ENCODE data around the gene SPATA46.

DNA sequence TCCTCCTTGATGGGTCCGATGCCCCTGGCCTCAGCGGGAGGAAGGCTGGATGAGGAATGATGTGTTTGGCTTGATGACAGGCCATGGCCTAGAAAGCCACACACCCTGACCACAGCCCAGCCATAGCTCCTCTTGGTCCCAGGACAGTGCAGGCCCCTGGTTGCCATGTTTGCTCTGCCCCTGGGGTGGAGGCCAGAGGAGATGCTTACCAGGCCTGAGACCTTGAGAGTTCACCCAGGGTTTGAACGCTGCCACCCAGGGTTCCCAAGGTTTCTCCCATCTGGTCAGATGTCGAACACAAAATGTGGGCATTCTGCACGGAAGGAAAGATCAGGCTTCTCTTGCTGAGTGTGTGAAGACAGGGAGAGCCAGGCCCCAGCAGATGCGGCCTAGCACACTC is 7.5 kb upstream of the SPATA46 start:
- TF ChIP-seq, protein P1, sequence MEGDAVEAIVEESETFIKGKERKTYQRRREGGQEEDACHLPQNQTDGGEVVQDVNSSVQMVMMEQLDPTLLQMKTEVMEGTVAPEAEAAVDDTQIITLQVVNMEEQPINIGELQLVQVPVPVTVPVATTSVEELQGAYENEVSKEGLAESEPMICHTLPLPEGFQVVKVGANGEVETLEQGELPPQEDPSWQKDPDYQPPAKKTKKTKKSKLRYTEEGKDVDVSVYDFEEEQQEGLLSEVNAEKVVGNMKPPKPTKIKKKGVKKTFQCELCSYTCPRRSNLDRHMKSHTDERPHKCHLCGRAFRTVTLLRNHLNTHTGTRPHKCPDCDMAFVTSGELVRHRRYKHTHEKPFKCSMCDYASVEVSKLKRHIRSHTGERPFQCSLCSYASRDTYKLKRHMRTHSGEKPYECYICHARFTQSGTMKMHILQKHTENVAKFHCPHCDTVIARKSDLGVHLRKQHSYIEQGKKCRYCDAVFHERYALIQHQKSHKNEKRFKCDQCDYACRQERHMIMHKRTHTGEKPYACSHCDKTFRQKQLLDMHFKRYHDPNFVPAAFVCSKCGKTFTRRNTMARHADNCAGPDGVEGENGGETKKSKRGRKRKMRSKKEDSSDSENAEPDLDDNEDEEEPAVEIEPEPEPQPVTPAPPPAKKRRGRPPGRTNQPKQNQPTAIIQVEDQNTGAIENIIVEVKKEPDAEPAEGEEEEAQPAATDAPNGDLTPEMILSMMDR (IDR thresholded peaks at IDR 0.05) = no peak
- TF ChIP-seq POLR2A (IDR thresholded peaks at IDR 0.05) (no peak), POLR2AphosphoS5 (IDR thresholded peaks at IDR 0.05) (no peak), EP300 (IDR thresholded peaks at IDR 0.05) (no peak)

All from stomach (tissue), 4 donors.